GM20000 (cell line): ENCODE measurements around the gene TNIK.

ENCODE experiments used
- DNase-seq: peaks from one replicate; pipeline ENCODE4 v3.0.0; 2012; ENCODE audit warnings: low spot score
- CTCF ChIP-seq: IDR thresholded peaks from 2 replicates; pipeline ENCODE4 v1.5.1; 2012; ENCODE audit warnings: mild to moderate bottlenecking, control low read depth; ENCODE audit errors: extremely low read depth, missing control alignments

TNIK gene

GRCh38 chr3:171407759-171408158 is 52.4 kb downstream of the TNIK start:
- no peak for DNase-seq
- TF ChIP-seq CTCF: no peak

GRCh38 chr3:171404376-171404967 is 55.7 kb downstream of the TNIK start:
- TF ChIP-seq CTCF: no peak
- no peak for DNase-seq

- no peak for DNase-seq
- no peak for TF ChIP-seq CTCF
Observed at GRCh38 chr3:171402281-171402680, 57.9 kb downstream of the TNIK start.

- TF ChIP-seq CTCF: no peak
- no peak for DNase-seq
Observed at GRCh38 chr3:171401432-171401831, 58.8 kb downstream of the TNIK start.

- TF ChIP-seq CTCF: no peak
- DNase-seq: no peak
Observed at GRCh38 chr3:171399842-171400241, 60.4 kb downstream of the TNIK start.

GRCh38 chr3:171398343-171398742 is 61.9 kb downstream of the TNIK start:
- no peak for DNase-seq
- no peak for TF ChIP-seq CTCF

- no peak for TF ChIP-seq CTCF
- DNase-seq: no peak
Observed at GRCh38 chr3:171397089-171397488, 63.1 kb downstream of the TNIK start.
